H9 (cell line): ENCODE results near the gene MAD1L1. TPM values are rescaled to one million over a fixed set of nuclear protein-coding genes. Genes with fewer than 3 reads are reported as not detected.

Experiments
- DNase-seq: peaks from one replicate; pipeline ENCODE4 v3.0.0-alpha.2; 2017
- H2AFZ ChIP-seq: one replicate; pipeline ENCODE4 v1.6.1; 2013; ENCODE audit warnings: mild to moderate bottlenecking, low read length, control low read depth, moderate library complexity
- H2AK5ac ChIP-seq: 2 replicates; pipeline ENCODE4 v1.6.1; 2013; ENCODE audit warnings: low read length, control low read depth, mixed read lengths; ENCODE audit not compliant: insufficient read length
- H2BK120ac ChIP-seq: one replicate; pipeline ENCODE4 v1.6.1; 2013; ENCODE audit warnings: low read depth, mild to moderate bottlenecking, low read length, control low read depth, inconsistent platforms; ENCODE audit not compliant: poor library complexity, severe bottlenecking
- H2BK12ac ChIP-seq: 2 replicates; pipeline ENCODE4 v1.6.1; 2013; ENCODE audit warnings: low read length, control low read depth, mixed read lengths, low read depth; ENCODE audit not compliant: insufficient read length
- H2BK15ac ChIP-seq: 2 replicates; pipeline ENCODE4 v1.6.1; 2013; ENCODE audit warnings: low read depth, low read length, control low read depth
- H2BK20ac ChIP-seq: one replicate; pipeline ENCODE4 v1.6.1; 2013; ENCODE audit warnings: low read depth, mild to moderate bottlenecking, low read length, control low read depth, inconsistent platforms; ENCODE audit not compliant: poor library complexity, severe bottlenecking
- H2BK5ac ChIP-seq: 2 replicates; pipeline ENCODE4 v1.6.1; 2013; ENCODE audit warnings: low read length, control low read depth, mixed read lengths; ENCODE audit not compliant: insufficient read length
- H3K14ac ChIP-seq: 2 replicates; pipeline ENCODE4 v1.6.1; 2013; ENCODE audit warnings: low read length, control low read depth; ENCODE audit not compliant: insufficient read depth
- H3K18ac ChIP-seq: 2 replicates; pipeline ENCODE4 v1.6.1; 2013; ENCODE audit warnings: low read depth, mild to moderate bottlenecking, mixed read lengths, low read length, control low read depth; ENCODE audit not compliant: insufficient read length
- H3K23ac ChIP-seq: 2 replicates; pipeline ENCODE4 v1.6.1; 2013; ENCODE audit warnings: low read length, control low read depth, mixed read lengths, low read depth; ENCODE audit not compliant: insufficient read length
- H3K23me2 ChIP-seq: 2 replicates; pipeline ENCODE4 v1.6.1; 2013; ENCODE audit warnings: low read depth, mild to moderate bottlenecking, mixed read lengths, low read length, control low read depth; ENCODE audit not compliant: insufficient read length, poor library complexity, severe bottlenecking
- H3K27ac ChIP-seq: 2 replicates; pipeline ENCODE4 v1.5.1; 2013; ENCODE audit warnings: low read length, control low read depth, mixed read lengths, low read depth; ENCODE audit not compliant: insufficient read length
- H3K27me3 ChIP-seq: 2 replicates; pipeline ENCODE4 v1.6.1; 2013; ENCODE audit warnings: low read length, control low read depth, inconsistent platforms; ENCODE audit not compliant: insufficient read depth
- H3K4ac ChIP-seq: 2 replicates; pipeline ENCODE4 v1.6.1; 2013; ENCODE audit warnings: low read depth, mild to moderate bottlenecking, control low read depth, inconsistent platforms, low read length, moderate library complexity
- H3K4me1 ChIP-seq: 2 replicates; pipeline ENCODE4 v1.6.1; 2013; ENCODE audit warnings: low read length, control low read depth, inconsistent platforms; ENCODE audit not compliant: insufficient read depth
- H3K4me2 ChIP-seq: 2 replicates; pipeline ENCODE4 v1.6.1; 2013; ENCODE audit warnings: low read length, control low read depth, mixed read lengths; ENCODE audit not compliant: insufficient read length, insufficient read depth
- H3K56ac ChIP-seq: 2 replicates; pipeline ENCODE4 v1.6.1; 2013; ENCODE audit warnings: low read depth, mild to moderate bottlenecking, mixed read lengths, low read length, control low read depth; ENCODE audit not compliant: insufficient read length
- H3K79me1 ChIP-seq: 2 replicates; pipeline ENCODE4 v1.6.1; 2013; ENCODE audit warnings: low read depth, mild to moderate bottlenecking, moderate library complexity, low read length, control low read depth, inconsistent platforms; ENCODE audit not compliant: insufficient read depth, poor library complexity, severe bottlenecking
- H3K79me2 ChIP-seq: 2 replicates; pipeline ENCODE4 v1.6.1; 2013; ENCODE audit warnings: low read length, control low read depth, inconsistent platforms; ENCODE audit not compliant: insufficient read depth
- H3K9ac ChIP-seq: 2 replicates; pipeline ENCODE4 v1.6.1; 2013; ENCODE audit warnings: low read length, control low read depth, mixed read lengths; ENCODE audit not compliant: insufficient read length; ENCODE audit errors: extremely low read depth
- H3K9me3 ChIP-seq: one replicate; pipeline ENCODE4 v1.6.1; 2013; ENCODE audit warnings: low read depth, low read length, inconsistent platforms; ENCODE audit not compliant: control insufficient read depth
- H3T11ph ChIP-seq: one replicate; pipeline ENCODE4 v1.6.1; 2013; ENCODE audit warnings: mild to moderate bottlenecking, low read length, control low read depth, inconsistent platforms
- H4K20me1 ChIP-seq: one replicate; pipeline ENCODE4 v1.6.1; 2013; ENCODE audit not compliant: control insufficient read depth, insufficient read length, insufficient read depth
- H4K5ac ChIP-seq: 2 replicates; pipeline ENCODE4 v1.6.1; 2013; ENCODE audit warnings: low read depth, mild to moderate bottlenecking, mixed read lengths, low read length, control low read depth; ENCODE audit not compliant: insufficient read length
- H4K8ac ChIP-seq: replicated peaks from 2 replicates; pipeline ENCODE4 v1.6.1; 2013; ENCODE audit warnings: low read length, control low read depth, mixed read lengths, low read depth; ENCODE audit not compliant: insufficient read length
- H4K91ac ChIP-seq: 2 replicates; pipeline ENCODE4 v1.6.1; 2013; ENCODE audit warnings: low read depth, mild to moderate bottlenecking, moderate library complexity, mixed read lengths, low read length, control low read depth; ENCODE audit not compliant: insufficient read length
- H3K27ac Mint-ChIP-seq, 3 experiments: 2 replicates in 2 of 3; 3 replicates in 1 of 3; pipeline ENCODE4 v1.8.0; 2020 to 2021; ENCODE audit warnings: mixed read lengths in 3 of 3, mild to moderate bottlenecking in 1 of 3, moderate library complexity in 1 of 3
- H3K27me3 Mint-ChIP-seq: 2 replicates; pipeline ENCODE4 v1.8.0; 2021; ENCODE audit warnings: low read depth, mild to moderate bottlenecking, moderate library complexity, mixed read lengths
- H3K36me3 Mint-ChIP-seq, 3 experiments: 2 replicates in 2 of 3; 3 replicates in 1 of 3; pipeline ENCODE4 v1.8.0; 2020 to 2021; ENCODE audit warnings: low read depth in 3 of 3, mixed read lengths in 3 of 3; ENCODE audit not compliant: insufficient read depth in 1 of 3
- H3K4me1 Mint-ChIP-seq, 2 experiments: 2 replicates each; pipeline ENCODE4 v1.8.0; 2020; ENCODE audit warnings: mixed read lengths in 2 of 2
- H3K4me3 Mint-ChIP-seq, 2 experiments: 2 replicates in 1 of 2; 3 replicates in 1 of 2; pipeline ENCODE4 v1.8.0; 2020 to 2021; ENCODE audit warnings: mild to moderate bottlenecking in 2 of 2, mixed read lengths in 2 of 2, moderate library complexity in 1 of 2
- H3K9me3 Mint-ChIP-seq, 2 experiments: 2 replicates in 1 of 2; 3 replicates in 1 of 2; pipeline ENCODE4 v1.8.0; 2020; ENCODE audit warnings: mild to moderate bottlenecking in 2 of 2, mixed read lengths in 2 of 2, moderate library complexity in 1 of 2
- CTCF ChIP-seq: fragments of 200-600 bp; sonication (generic); conservative IDR thresholded peaks from 3 replicates; pipeline ENCODE4 v1.8.0; 2021; ENCODE audit warnings: antibody characterized with exemption, mild to moderate bottlenecking
- WGBS: extraction: QIAGEN DNeasy Blood & Tissue Kit; methylation state at CpG from one replicate; pipeline ENCODE4 v1.1.7; 2013; ENCODE audit warnings: missing lambda C conversion rate, low lambda C conversion rate, mixed read lengths; ENCODE audit not compliant: insufficient read length; ENCODE audit errors: extremely low coverage; 5-methylcytosine and 5-hydroxymethylcytosine counted together
- total RNA-seq: library from RNA; stranded (reverse); gene quantifications from 2 replicates; pipeline ENCODE4 v1.2.1, GENCODE V29; 2021

MAD1L1 gene
- total RNA-seq, 1 experiment from 2014 or later, result 39.0 TPM

GRCh38 chr7:2032876-2033407 lies 199.8 kb downstream of the MAD1L1 start:
- no peaks in the 10 kb centered on the region for H3K79me1 ChIP-seq
- H3K9me3 ChIP-seq, result no peaks in the 10 kb centered on the region
- no CpG with 5 or more reads among the region's 19 CpGs for WGBS
- no peak overlapping the region for H2AK5ac ChIP-seq
- no peak for DNase-seq
- no peak overlapping the region for H3K9ac ChIP-seq
- peaks cover 0 to 3% (median 0%) of the 10 kb centered on the region in 3 experiments; a peak in 3 of 7 replicates for H3K36me3 Mint-ChIP-seq
- H3K9me3 Mint-ChIP-seq, result 0 out of 5 replicates have a peak, but pooled peaks cover 0 to 3% of the 10 kb centered on the region in 2 experiments
- H3K56ac ChIP-seq, result no peak overlapping the region
- no peaks in the 10 kb centered on the region for H3K23me2 ChIP-seq
- no peaks in the 10 kb centered on the region for H4K20me1 ChIP-seq
- no peak overlapping the region for H3K23ac ChIP-seq
- no peak overlapping the region for H4K91ac ChIP-seq
- peaks cover 21 to 23% of the 10 kb centered on the region in 2 experiments for H3K4me1 Mint-ChIP-seq
- no peak overlapping the region for H2BK120ac ChIP-seq
- H3K4me1 ChIP-seq, result no peaks in the 10 kb centered on the region
- H2BK20ac ChIP-seq, result no peak overlapping the region
- no peak for TF ChIP-seq CTCF
- H3K4ac ChIP-seq, result no peak overlapping the region
- H2BK12ac ChIP-seq, result no peak overlapping the region
- H2BK15ac ChIP-seq, result no peak overlapping the region
- no peak overlapping the region; a peak in 1 of 5 replicates for H3K4me3 Mint-ChIP-seq
- H3K4me2 ChIP-seq, result no peak overlapping the region
- no peaks in the 10 kb centered on the region; the same call in 1 of the 2 replicates for H3K27me3 Mint-ChIP-seq
- no peak overlapping the region for H4K5ac ChIP-seq
- H3K27ac Mint-ChIP-seq, result peak overlapping the region; percentile 86 to 96 (median 93); a peak in 5 of 7 replicates
- H2AFZ ChIP-seq, result no peak overlapping the region
- no peak overlapping the region for H4K8ac ChIP-seq
- H3K79me2 ChIP-seq, result no peaks in the 10 kb centered on the region
- H3T11ph ChIP-seq, result no peak overlapping the region
- H3K27me3 ChIP-seq, result no peaks in the 10 kb centered on the region
- H3K18ac ChIP-seq, result no peak overlapping the region
- no peak overlapping the region for H2BK5ac ChIP-seq
- H3K14ac ChIP-seq, result peak overlapping the region; percentile 4; the same call in 1 of the 2 replicates
- H3K27ac ChIP-seq, result no peak overlapping the region
